Activated CD4-positive, alpha-beta T cell treated with anti-CD3 and anti-CD28 coated beads, Interleukin-2, Interleukin-4, amounts not matched to agents 100 ng/mL and 50 ng/mL, durations not matched to agents 16 hours and 8 hours (primary cell): ENCODE measurements around the gene KCNIP2.

Experiments
- DNase-seq: peaks from one replicate; pipeline ENCODE4 v3.0.0-alpha.2; 2020; ENCODE audit warnings: low spot score

KCNIP2 gene

DNA sequence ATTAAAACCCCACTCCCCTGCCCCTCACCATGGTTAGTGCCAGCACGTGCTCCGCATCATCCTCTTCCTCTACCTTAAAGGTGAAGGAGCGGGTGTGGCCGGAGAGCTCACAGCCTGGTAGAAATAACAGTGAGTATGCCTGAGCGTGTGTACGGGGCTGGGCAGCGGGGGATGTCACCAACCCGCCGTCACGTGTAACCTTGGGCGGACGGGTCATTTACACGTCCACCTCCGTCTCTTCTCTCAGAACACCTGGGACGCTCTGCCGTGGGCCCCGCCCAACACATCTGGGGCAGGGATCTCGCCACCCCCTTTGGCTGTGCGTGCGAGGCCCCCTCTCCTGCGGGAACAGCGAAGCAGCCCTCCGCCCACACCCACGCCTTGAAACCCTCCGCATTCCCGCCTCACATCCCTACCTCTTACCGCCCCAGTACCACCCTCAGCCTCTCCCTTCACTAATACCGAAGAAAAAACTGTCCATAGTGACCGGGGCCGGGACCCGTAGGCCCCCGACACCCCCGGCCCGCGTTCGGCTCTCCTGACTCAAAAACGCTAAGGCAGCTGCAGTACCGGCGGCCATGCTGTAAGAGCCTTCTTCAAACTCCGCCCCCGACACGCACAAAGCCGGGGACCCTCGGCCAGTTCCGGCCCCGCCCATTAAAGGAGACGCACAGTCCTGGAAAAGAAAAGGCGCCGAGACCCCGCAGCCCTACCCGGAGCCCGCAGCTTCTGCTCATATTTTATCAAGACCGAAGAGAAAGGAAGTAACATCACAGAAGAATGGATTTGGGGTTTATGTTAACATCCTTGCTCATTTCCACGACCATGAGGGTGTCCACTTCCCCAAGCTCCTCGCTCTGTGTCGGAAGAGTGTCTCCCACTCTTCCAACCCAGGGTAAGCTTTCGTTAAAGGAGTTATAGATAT, 60.5 kb downstream of the KCNIP2 start, which contains the start of gene NPM3:
TSS of gene NPM3 (minus strand) at position 636 of the 925 bp plus-strand sequence. CDS start at position 580, 56 bp downstream.
- peak; percentile 89 for DNase-seq

DNA sequence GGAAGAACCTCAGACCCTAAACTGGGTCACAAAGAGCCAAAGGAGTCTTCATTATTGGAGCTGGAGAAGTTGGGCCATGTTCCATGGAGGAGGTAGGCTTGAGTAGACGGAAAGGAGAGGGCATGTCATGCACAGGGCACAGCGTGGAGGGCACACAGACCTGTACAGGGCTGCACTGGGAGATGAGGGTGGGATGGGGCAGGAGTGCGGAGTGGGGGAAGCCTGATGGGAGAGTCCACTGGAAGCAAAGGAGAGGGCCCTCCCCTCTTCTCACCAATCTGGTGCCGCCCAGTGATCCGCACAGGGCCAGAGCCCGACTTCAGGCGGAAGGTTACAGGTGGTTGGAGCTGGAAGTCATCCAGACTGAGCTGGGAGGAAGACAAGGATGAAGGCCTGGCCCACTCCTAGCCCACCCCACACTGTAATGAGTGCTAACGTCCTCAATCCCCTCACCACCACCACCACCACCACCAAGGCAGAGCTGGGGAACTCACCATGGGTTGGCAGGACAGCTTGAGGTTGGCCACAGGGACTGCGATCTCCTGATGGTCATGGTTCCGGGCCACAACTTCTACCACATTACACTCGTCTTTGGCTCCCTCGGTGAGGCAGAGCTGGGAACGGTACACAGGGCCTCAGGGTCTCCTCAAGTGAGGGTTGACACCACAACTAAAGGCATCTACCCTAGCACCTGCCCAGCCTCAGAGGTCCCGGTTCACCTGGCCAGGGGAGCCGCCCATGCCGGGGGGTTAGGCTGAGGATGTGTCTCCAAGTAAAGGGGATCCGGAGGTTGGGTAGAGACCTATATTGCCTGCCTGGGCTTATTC, 61.4 kb downstream of the KCNIP2 start:
- DNase-seq, result no peak

DNA sequence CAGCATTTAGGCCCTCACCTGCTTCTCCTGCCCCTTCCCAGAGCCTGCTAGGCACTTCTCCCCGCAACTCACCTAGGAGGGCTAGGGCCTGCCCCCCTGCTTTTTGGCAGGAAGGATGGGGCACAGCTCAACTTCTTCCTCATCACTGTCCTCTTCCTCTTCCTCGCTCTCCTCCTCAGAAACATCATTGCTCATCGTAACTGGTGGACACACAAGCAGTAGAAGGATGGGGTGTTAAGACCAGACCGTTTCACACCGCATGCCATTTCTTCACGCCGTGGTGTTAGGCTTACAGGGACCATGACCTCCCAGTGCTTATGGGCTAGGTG, 62.0 kb downstream of the KCNIP2 start:
- no peak for DNase-seq

DNA sequence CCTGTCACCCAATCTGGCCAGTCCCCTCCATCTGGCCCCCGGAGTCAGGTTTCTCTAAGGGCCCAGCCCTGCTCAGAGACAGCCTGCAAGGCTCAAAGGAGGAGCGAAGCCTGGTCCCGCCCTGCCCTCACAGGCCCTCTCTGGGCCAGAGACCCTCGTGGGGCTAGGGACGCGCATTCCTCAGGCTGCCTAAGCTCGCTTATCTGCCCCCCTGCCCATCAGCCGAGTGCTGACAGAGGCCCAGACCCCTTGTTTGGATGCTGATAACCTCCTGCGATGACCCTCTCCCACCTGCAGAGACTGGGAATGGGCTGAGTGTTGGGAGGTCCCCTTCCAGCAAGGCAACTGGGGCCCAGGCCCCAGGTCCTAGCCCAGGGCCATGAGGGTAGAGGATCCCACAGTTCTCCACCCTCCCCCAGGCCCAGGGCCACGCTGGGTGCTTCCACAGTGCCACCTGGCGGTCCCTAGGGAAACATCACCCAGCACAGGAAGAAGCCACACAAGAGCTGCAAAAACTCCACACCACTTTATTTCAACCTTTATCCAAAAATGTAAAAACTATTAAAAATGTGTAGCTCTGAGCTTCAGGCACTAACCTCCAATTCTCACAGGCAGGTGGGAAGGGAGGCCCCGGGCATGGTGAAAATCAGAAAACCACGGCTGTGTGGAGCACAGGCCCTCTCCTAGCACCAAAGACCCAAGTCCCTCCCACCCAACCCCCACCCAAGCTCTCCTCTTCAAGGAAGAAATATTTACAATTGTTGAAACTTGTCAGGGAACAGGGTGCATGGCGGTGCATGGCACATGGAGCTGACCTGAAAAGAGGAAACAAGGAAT, 62.6 kb downstream of the KCNIP2 start:
- DNase-seq, result peak; percentile 82

DNA sequence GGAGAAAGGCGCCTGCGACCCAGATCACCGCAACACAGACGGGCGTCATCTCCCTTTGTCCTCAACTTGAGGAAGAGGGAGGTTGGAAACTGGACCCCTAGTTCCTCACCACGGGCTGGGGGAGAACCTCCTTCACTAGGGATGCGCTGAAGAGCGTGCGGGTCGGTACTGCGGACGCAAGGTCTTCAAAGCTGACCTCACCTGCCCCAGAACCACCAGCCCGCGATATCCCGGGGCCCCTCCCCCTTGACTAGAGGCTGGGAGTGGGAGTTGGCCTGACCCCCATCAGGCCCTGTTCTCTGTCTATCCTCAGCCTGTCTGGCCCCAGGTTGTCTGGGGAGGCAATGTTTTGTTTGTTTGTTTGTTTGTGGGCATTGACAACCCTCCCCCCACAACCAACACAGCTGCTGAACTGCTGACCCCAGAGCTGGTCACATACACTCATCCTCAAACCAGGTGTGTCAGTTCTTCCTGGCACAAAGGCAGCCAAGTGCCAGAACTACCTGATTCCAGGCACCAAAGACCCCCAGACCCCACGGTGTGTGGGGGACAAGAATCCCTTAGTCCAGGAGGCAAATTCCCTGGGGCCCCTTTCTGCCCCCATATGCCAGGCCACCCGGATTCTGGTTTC, 63.3 kb downstream of the KCNIP2 start:
- no peak for DNase-seq

DNA sequence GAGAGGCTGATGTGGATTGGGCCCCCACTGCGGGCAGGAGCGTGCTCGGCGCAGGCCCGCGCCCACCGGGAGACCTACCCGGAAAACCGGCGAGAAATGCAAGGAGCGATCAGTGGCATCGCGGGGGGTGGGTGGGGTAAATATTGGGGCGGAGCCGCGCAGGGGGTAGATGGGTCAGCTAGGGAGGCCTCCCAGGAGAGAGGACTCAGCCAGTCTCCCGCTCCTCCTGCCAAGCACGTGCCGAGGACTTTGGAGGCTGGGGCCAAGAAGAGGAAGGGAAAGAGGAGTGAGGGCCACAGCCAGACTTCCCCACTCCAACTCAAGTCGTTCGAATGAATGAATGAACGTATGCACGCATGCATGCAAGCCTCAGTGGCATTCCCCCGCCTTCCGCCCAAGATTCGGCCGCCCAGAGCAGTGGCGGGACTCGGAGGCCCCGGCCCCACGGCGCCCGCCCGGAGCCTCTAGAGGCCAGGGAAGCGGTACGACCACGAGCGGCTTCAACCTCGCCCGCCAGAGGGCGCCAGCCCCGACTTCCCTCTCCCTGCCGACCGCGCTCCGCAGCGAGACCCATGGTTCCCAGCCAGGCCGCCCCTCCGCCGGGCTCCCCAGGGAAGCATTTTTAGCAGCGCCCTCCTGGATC, 63.9 kb downstream of the KCNIP2 start:
- DNase-seq, result peak; percentile 88

DNA sequence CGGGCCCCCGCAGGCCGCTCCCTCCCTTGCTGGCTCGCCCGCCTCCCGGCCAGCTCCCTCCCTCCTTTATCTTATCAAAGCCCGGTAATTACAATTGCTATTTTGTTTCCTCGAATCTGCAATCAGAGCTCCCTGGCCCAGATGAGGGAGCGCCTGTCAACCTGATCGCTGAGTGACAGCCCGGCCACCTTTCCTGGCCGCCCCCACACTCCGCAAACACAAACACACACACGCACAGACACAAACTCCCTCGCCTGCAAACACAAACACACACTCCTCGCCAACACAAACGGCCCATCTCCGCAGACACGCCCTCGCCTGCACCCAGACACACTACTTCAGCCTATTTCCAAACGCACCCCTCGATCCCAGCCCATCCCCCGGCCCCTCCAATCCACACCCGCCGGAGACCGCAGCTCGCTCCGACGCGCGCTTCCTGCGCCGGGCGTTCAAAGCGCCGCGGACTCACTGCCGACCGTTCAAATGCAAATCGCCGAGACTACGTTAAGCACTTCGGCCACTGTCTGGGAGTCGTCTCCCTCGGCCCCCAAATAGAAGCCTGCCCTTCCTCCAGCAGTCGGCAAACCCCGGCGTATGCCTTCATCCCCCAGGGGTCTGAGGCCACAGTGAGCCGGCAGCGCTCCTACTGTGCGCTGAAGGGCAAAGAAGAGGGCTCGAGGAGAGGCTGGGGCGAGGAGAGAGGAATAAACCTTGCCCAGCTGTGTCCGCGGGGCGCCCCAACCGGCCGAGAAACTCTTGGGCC, 64.6 kb downstream of the KCNIP2 start:
- DNase-seq, result no peak

DNA sequence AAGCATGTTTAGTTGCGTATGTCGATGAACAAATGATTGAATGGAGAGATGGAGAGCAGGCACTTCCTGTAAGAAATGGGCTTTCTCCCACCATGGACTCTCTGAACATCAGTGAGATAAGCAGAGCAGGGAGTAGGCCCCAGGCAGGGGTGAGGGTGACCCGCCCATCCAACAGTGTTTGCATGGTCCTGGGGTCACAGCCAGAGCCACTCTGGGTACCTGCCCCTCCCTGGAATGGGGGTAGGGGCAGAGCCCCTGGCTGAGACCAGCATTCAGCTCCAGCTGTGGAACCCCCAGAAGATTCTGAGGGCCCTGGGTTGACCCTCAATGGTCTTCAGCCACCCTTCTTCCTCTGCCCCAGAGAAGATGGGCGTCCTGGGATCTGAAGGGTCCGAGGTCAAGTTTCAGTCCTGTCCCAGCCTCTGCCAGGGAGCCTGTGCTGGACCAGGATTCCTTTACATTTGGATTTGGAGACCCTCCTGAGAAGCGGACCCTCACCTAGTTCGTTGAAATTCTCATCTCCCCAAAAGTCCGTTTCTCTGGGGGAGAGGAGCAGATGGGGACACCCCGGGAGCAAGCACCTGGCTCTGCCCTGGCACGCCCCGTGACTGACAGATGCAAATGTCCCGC, 65.3 kb downstream of the KCNIP2 start:
- no peak for DNase-seq

DNA sequence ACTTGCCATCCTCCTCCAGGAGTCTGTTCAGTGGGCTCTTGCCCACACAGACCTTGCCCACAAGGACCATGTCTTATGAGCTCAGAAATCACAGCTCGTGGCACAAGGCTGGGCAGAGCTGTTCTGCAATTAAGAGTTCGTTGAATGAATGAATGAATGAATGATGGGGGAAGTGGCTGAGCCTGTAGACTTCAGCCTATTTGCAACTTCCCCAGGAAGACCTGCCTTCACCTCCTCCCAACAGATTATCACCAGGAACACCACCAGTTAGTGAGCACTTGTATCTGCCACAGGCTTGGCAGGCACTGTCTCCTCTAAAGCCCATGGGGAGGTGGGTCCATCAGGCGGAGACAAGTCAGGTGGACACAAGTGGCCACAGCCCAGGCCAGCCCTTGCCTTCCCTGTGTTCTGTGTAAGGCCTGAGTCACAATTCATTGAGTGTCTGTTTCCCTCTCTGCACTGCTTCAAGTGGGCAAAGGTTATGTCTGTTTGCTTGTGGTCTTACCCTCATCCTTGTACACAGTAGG, 65.9 kb downstream of the KCNIP2 start:
- no peak for DNase-seq

DNA sequence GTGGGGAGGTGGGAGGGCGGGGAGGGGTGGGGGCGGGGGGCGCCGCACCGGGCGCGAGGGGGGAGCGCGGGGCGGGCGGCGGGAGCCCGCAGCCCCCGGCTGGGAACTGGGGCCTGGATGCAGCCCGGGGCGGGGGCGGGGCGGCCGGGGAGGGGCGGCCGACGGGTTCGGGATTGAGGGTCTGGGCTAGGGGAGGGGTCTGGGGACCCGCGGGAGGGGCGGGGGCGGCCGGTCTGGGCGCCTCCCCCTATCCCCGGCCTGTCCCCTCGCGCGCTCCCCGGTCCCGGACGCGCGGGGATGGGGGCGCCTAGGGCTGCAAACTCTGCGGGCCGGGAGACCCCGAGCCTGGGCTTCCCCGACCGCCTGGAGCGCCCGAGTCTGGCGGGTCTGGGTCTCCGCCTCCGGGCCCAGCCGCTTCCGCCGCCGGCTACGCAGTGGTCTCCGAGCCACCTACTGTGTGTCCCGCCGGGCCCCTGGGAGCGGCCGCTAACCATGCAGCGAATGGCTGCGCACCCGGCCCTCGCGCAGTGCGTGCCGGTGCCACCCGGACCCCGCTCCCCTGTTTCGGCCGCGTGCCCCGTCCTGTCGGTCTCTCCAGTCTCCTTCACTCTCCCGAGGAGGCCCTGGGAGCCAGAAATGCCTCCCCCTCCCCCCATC, 67.3 kb downstream of the KCNIP2 start:
- no peak for DNase-seq
